Femur (tissue), 1 donor: ENCODE results near the gene MACROH2A1.
"Not testable (repeated sequence)": the region's sequence is repeated elsewhere in the genome, so short reads cannot be mapped to it uniquely, and the experiment has no call there.

Experiments
- DNase-seq: peaks from one replicate; pipeline ENCODE4 v3.0.0-alpha.2; 2017

The MACROH2A1 gene

GRCh38 chr5:135375040-135375793 is 23.8 kb downstream of the MACROH2A1 start:
- DNase-seq = no peak

GRCh38 chr5:135373736-135374515 is 25.1 kb downstream of the MACROH2A1 start:
- no peak for DNase-seq

GRCh38 chr5:135372654-135373381 is 26.2 kb downstream of the MACROH2A1 start:
- no peak for DNase-seq

- DNase-seq = no peak
Measured at GRCh38 chr5:135371622-135372232, 27.3 kb downstream of the MACROH2A1 start.

GRCh38 chr5:135369952-135370351 is 29.1 kb downstream of the MACROH2A1 start:
- DNase-seq = no peak

GRCh38 chr5:135367554-135367953 is 31.5 kb downstream of the MACROH2A1 start:
- no peak for DNase-seq

GRCh38 chr5:135367076-135367475 is 32.0 kb downstream of the MACROH2A1 start:
- no peak for DNase-seq

- no peak for DNase-seq
Measured at GRCh38 chr5:135365281-135365680, 33.8 kb downstream of the MACROH2A1 start.

- DNase-seq = no peak
Measured at GRCh38 chr5:135364421-135365262, 34.4 kb downstream of the MACROH2A1 start.

GRCh38 chr5:135363342-135363741 is 35.7 kb downstream of the MACROH2A1 start:
- not testable (repeated sequence) for DNase-seq

GRCh38 chr5:135362102-135362501 is 36.9 kb downstream of the MACROH2A1 start:
- no peak for DNase-seq

GRCh38 chr5:135360278-135361274 is 38.5 kb downstream of the MACROH2A1 start:
- DNase-seq = peak; percentile 14

GRCh38 chr5:135359374-135360165 is 39.5 kb downstream of the MACROH2A1 start:
- no peak for DNase-seq

GRCh38 chr5:135357685-135358084 is 41.3 kb downstream of the MACROH2A1 start:
- DNase-seq = no peak

- DNase-seq = peak; percentile 75
Measured at GRCh38 chr5:135356522-135357318, 42.3 kb downstream of the MACROH2A1 start.

GRCh38 chr5:135355169-135355568 is 43.9 kb downstream of the MACROH2A1 start:
- DNase-seq = no peak

- DNase-seq = peak; percentile 65
Measured at GRCh38 chr5:135353952-135354721, 44.9 kb downstream of the MACROH2A1 start.

GRCh38 chr5:135350536-135350935 is 48.5 kb downstream of the MACROH2A1 start:
- no peak for DNase-seq
